Measurements from ENCODE around the gene GPR75. TPM values are rescaled to one million over a fixed set of nuclear protein-coding genes. Genes with fewer than 3 reads are reported as not detected.

Gene GPR75
- total and polyA plus RNA-seq, 9 donors = 0.75 to 2.8 (median 1.2) TPM

DNA sequence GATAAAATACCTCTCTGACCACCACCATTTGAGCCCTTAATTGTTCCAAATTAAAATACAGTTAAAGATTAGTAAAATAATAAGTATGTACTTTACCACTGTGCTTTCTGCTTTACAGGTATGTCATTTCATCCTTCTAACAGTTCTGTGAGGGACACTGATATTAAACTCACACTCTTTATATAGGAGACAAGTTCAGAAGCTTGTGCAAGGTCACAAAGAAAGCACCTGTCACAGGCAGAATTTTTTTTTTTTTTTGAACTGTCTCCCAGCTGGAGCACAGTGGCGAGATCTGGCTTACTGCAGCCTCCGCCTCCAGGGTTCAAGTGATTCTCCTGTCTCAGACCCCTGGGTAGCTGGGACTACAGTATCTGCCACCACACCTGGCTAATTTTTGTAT is 21.6 kb upstream of the GPR75 start:
- no peaks in the 10 kb centered on the region for H3K27me3 ChIP-seq (ENCODE audit: control insufficient read depth, insufficient read depth, low read length)
- H3K4me3 ChIP-seq (ENCODE audit: low read length) = no peak overlapping the region
- no peak overlapping the region for H3K27ac ChIP-seq (ENCODE audit: low read length)
- no peak for DNase-seq
- peaks cover 23% of the 10 kb centered on the region for H3K36me3 ChIP-seq (ENCODE audit: control insufficient read depth, insufficient read depth, low read length)
- H3K4me1 ChIP-seq (ENCODE audit: control insufficient read depth, insufficient read depth, low read length) = no peaks in the 10 kb centered on the region
- H3K9me3 ChIP-seq (replicated peaks; ENCODE audit: control insufficient read depth, low read depth, low read length) = no peaks in the 10 kb centered on the region
- no CpG with 5 or more reads among the region's 2 CpGs for WGBS (ENCODE audit: insufficient coverage)

- Histone ChIP-seq H3K4me3 (ENCODE audit: low read length) (no peak overlapping the region), H3K9me3 (replicated peaks; ENCODE audit: control insufficient read depth, low read depth, low read length) (no peaks in the 10 kb centered on the region), H3K27me3 (ENCODE audit: control insufficient read depth, insufficient read depth, low read length) (no peaks in the 10 kb centered on the region), H3K36me3 (ENCODE audit: control insufficient read depth, insufficient read depth, low read length) (peaks cover 18% of the 10 kb centered on the region), H3K4me1 (ENCODE audit: control insufficient read depth, insufficient read depth, low read length) (no peaks in the 10 kb centered on the region), H3K27ac (ENCODE audit: low read length) (no peak overlapping the region)
- no peak for DNase-seq
- no CpG with 5 or more reads among the region's 3 CpGs for WGBS (ENCODE audit: insufficient coverage)
Measured at GRCh38 chr2:53880756-53881155, 21.0 kb upstream of the GPR75 start.

GRCh38 chr2:53877556-53877955 is 17.8 kb upstream of the GPR75 start:
- no peaks in the 10 kb centered on the region for H3K4me1 ChIP-seq (ENCODE audit: control insufficient read depth, insufficient read depth, low read length)
- H3K36me3 ChIP-seq (ENCODE audit: control insufficient read depth, insufficient read depth, low read length) = peaks cover 24% of the 10 kb centered on the region
- H3K4me3 ChIP-seq (ENCODE audit: low read length) = no peak overlapping the region
- H3K9me3 ChIP-seq (replicated peaks; ENCODE audit: control insufficient read depth, low read depth, low read length) = no peaks in the 10 kb centered on the region
- no peak for DNase-seq
- no peaks in the 10 kb centered on the region for H3K27me3 ChIP-seq (ENCODE audit: control insufficient read depth, insufficient read depth, low read length)
- H3K27ac ChIP-seq (ENCODE audit: low read length) = no peak overlapping the region
- no CpG with 5 or more reads among the region's 2 CpGs for WGBS (ENCODE audit: insufficient coverage)

DNA sequence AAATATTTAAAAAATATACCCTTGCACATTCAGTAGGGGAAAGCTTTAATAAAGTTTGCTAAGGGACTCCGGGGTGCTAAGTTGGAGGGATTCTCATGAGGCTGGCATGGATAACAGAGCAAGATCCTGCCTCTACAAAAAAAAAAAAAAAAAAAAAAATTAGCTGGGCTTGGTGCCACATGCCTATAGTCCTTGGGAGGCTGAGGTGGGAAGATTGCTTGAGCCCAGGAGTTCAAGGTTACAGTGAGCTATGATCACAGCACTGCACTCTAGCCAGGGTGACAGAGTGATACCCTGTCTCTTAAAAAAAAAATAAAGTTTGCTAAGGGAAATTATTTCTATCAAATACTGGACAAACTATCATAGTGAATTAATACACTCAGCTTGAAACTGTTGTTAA is 17.3 kb upstream of the GPR75 start:
- WGBS (ENCODE audit: insufficient coverage) = no CpG with 5 or more reads among the region's 1 CpG
- Histone ChIP-seq H3K27me3 (ENCODE audit: control insufficient read depth, insufficient read depth, low read length) (no peaks in the 10 kb centered on the region), H3K36me3 (ENCODE audit: control insufficient read depth, insufficient read depth, low read length) (peaks cover 20% of the 10 kb centered on the region), H3K9me3 (replicated peaks; ENCODE audit: control insufficient read depth, low read depth, low read length) (no peaks in the 10 kb centered on the region), H3K4me3 (ENCODE audit: low read length) (no peak overlapping the region), H3K27ac (ENCODE audit: low read length) (no peak overlapping the region), H3K4me1 (ENCODE audit: control insufficient read depth, insufficient read depth, low read length) (no peaks in the 10 kb centered on the region)
- no peak for DNase-seq

DNA sequence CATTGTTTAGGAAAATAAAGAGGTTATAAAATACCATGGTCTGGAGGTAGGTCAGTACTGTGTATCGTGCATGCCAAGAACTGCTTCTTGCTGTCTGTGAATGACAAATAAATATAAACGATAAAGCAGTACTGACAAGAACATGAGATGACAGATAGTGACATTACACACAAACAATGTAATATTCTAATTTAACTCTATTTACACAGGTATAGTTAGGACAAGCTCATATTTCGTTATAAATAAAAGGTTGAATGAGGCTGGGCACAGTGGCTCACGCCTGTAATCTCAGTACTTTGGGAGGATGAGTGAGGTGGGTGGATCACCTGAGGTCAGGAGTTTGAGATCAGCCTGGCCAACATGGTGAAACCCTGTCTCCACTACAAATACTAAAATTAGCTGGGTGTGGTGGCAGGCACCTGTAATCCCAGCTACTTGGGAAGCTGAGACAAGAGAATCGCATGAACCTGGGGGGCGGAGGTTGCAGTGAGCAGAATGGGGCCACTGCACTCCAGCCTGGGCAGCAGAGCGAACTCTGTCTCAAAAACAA is 14.7 kb upstream of the GPR75 start:
- H3K4me1 ChIP-seq (ENCODE audit: control insufficient read depth, insufficient read depth, low read length) = no peaks in the 10 kb centered on the region
- no peak overlapping the region for H3K4me3 ChIP-seq (ENCODE audit: low read length)
- H3K9me3 ChIP-seq (replicated peaks; ENCODE audit: control insufficient read depth, low read depth, low read length) = no peaks in the 10 kb centered on the region
- H3K27ac ChIP-seq (ENCODE audit: low read length) = no peak overlapping the region
- WGBS (ENCODE audit: insufficient coverage) = 100% methylated on average over 1 of the region's 7 CpGs
- H3K36me3 ChIP-seq (ENCODE audit: control insufficient read depth, insufficient read depth, low read length) = peaks cover 15% of the 10 kb centered on the region
- H3K27me3 ChIP-seq (ENCODE audit: control insufficient read depth, insufficient read depth, low read length) = no peaks in the 10 kb centered on the region
- DNase-seq = no peak

DNA sequence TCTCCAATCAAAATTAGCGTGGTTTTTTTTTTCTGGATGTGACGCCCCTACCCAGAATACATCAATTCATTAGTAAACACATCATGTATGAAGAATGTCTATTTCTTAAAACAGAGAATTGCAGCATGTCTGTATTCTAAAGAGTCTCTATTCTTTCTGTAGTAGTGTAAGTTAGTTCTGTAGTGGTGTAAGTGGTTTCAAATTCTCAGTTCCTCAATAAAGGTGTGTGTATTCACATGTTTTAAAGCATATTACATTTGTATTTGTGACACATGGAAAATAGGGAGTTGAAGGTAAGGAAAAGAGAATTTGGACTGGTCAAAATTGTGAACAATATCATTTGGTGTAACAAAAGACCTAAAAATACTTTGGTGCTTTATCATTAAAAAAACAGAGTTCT is 8.0 kb upstream of the GPR75 start:
- no peak overlapping the region for H3K4me3 ChIP-seq (ENCODE audit: low read length)
- WGBS (ENCODE audit: insufficient coverage) = no CpG with 5 or more reads among the region's 2 CpGs
- no peak for DNase-seq
- H3K36me3 ChIP-seq (ENCODE audit: control insufficient read depth, insufficient read depth, low read length) = peaks cover 26% of the 10 kb centered on the region
- H3K27ac ChIP-seq (ENCODE audit: low read length) = no peak overlapping the region
- H3K27me3 ChIP-seq (ENCODE audit: control insufficient read depth, insufficient read depth, low read length) = no peaks in the 10 kb centered on the region
- H3K4me1 ChIP-seq (ENCODE audit: control insufficient read depth, insufficient read depth, low read length) = no peaks in the 10 kb centered on the region
- H3K9me3 ChIP-seq (replicated peaks; ENCODE audit: control insufficient read depth, low read depth, low read length) = no peaks in the 10 kb centered on the region

- WGBS (ENCODE audit: insufficient coverage) = 90% methylated on average over 3 of the region's 5 CpGs
- no peak for DNase-seq
- Histone ChIP-seq H3K4me1 (ENCODE audit: control insufficient read depth, insufficient read depth, low read length) (no peaks in the 10 kb centered on the region), H3K4me3 (ENCODE audit: low read length) (no peak overlapping the region), H3K27ac (ENCODE audit: low read length) (no peak overlapping the region), H3K36me3 (ENCODE audit: control insufficient read depth, insufficient read depth, low read length) (peaks cover 26% of the 10 kb centered on the region), H3K27me3 (ENCODE audit: control insufficient read depth, insufficient read depth, low read length) (no peaks in the 10 kb centered on the region), H3K9me3 (replicated peaks; ENCODE audit: control insufficient read depth, low read depth, low read length) (no peaks in the 10 kb centered on the region)
Measured at GRCh38 chr2:53867169-53867568, 7.4 kb upstream of the GPR75 start.

GRCh38 chr2:53865962-53866361 is 6.2 kb upstream of the GPR75 start:
- no peak overlapping the region for H3K4me3 ChIP-seq (ENCODE audit: low read length)
- no peaks in the 10 kb centered on the region for H3K9me3 ChIP-seq (replicated peaks; ENCODE audit: control insufficient read depth, low read depth, low read length)
- H3K27me3 ChIP-seq (ENCODE audit: control insufficient read depth, insufficient read depth, low read length) = no peaks in the 10 kb centered on the region
- peaks cover 26% of the 10 kb centered on the region for H3K36me3 ChIP-seq (ENCODE audit: control insufficient read depth, insufficient read depth, low read length)
- no peaks in the 10 kb centered on the region for H3K4me1 ChIP-seq (ENCODE audit: control insufficient read depth, insufficient read depth, low read length)
- H3K27ac ChIP-seq (ENCODE audit: low read length) = no peak overlapping the region
- WGBS (ENCODE audit: insufficient coverage) = no CpG with 5 or more reads among the region's 5 CpGs
- DNase-seq = no peak

- H3K27me3 ChIP-seq (ENCODE audit: control insufficient read depth, insufficient read depth, low read length) = no peaks in the 10 kb centered on the region
- 90% methylated on average over 2 of the region's 2 CpGs for WGBS (ENCODE audit: insufficient coverage)
- H3K4me3 ChIP-seq (ENCODE audit: low read length) = no peak overlapping the region
- DNase-seq = no peak
- peaks cover 26% of the 10 kb centered on the region for H3K36me3 ChIP-seq (ENCODE audit: control insufficient read depth, insufficient read depth, low read length)
- H3K4me1 ChIP-seq (ENCODE audit: control insufficient read depth, insufficient read depth, low read length) = no peaks in the 10 kb centered on the region
- H3K9me3 ChIP-seq (replicated peaks; ENCODE audit: control insufficient read depth, low read depth, low read length) = no peaks in the 10 kb centered on the region
- no peak overlapping the region for H3K27ac ChIP-seq (ENCODE audit: low read length)
Measured at GRCh38 chr2:53865264-53865663, 5.5 kb upstream of the GPR75 start.

- no peak for DNase-seq
- H3K36me3 ChIP-seq (ENCODE audit: control insufficient read depth, insufficient read depth, low read length) = peaks cover 22% of the 10 kb centered on the region
- peaks cover 3% of the 10 kb centered on the region for H3K4me1 ChIP-seq (ENCODE audit: control insufficient read depth, insufficient read depth, low read length)
- H3K9me3 ChIP-seq (replicated peaks; ENCODE audit: control insufficient read depth, low read depth, low read length) = no peaks in the 10 kb centered on the region
- no CpG with 5 or more reads among the region's 6 CpGs for WGBS (ENCODE audit: insufficient coverage)
- no peak overlapping the region for H3K27ac ChIP-seq (ENCODE audit: low read length)
- H3K4me3 ChIP-seq (ENCODE audit: low read length) = no peak overlapping the region
- H3K27me3 ChIP-seq (ENCODE audit: control insufficient read depth, insufficient read depth, low read length) = no peaks in the 10 kb centered on the region
Measured at GRCh38 chr2:53863538-53864227, 3.9 kb upstream of the GPR75 start.

- H3K4me3 ChIP-seq (ENCODE audit: low read length) = no peak overlapping the region
- no peak overlapping the region for H3K27ac ChIP-seq (ENCODE audit: low read length)
- H3K36me3 ChIP-seq (ENCODE audit: control insufficient read depth, insufficient read depth, low read length) = peaks cover 17% of the 10 kb centered on the region
- no peaks in the 10 kb centered on the region for H3K9me3 ChIP-seq (replicated peaks; ENCODE audit: control insufficient read depth, low read depth, low read length)
- WGBS (ENCODE audit: insufficient coverage) = no CpG with 5 or more reads among the region's 5 CpGs
- peaks cover 3% of the 10 kb centered on the region for H3K4me1 ChIP-seq (ENCODE audit: control insufficient read depth, insufficient read depth, low read length)
- DNase-seq = no peak
- H3K27me3 ChIP-seq (ENCODE audit: control insufficient read depth, insufficient read depth, low read length) = no peaks in the 10 kb centered on the region
Measured at GRCh38 chr2:53861824-53862223, 2.1 kb upstream of the GPR75 start.
